RWPE2 (cell line): Measurements from ENCODE around the gene TAC3.
"Not testable (repeated sequence)": the region's sequence is repeated elsewhere in the genome, so short reads cannot be mapped to it uniquely, and the experiment has no call there.

Source experiments
- ATAC-seq: fragments of 200-7000 bp; cut with Tn5 transposase; 3 replicates; pipeline ENCODE4 v1.9.1; 2021; ENCODE audit warnings: low read depth
- DNase-seq: peaks from one replicate; pipeline ENCODE4 v3.0.0-alpha.2; 2020; ENCODE audit warnings: low spot score
- H3K27ac ChIP-seq: fragments of 450-650 bp; 2 replicates; pipeline ENCODE4 v1.5.1; 2017; ENCODE audit warnings: mild to moderate bottlenecking; ENCODE audit not compliant: poor library complexity, severe bottlenecking
- H3K27me3 ChIP-seq: fragments of 250-450 bp; sonication (Bioruptor Pico); 2 replicates; pipeline ENCODE4 v1.5.1; 2021; ENCODE audit warnings: mild to moderate bottlenecking, moderate library complexity; ENCODE audit not compliant: insufficient read depth, poor library complexity, severe bottlenecking
- H3K36me3 ChIP-seq: fragments of 250-450 bp; sonication (Bioruptor Pico); 2 replicates; pipeline ENCODE4 v1.5.1; 2020; ENCODE audit warnings: low read depth, mild to moderate bottlenecking, moderate library complexity
- H3K4me1 ChIP-seq: fragments of 250-450 bp; sonication (Bioruptor Pico); 2 replicates; pipeline ENCODE4 v1.5.1; 2021; ENCODE audit warnings: mild to moderate bottlenecking, moderate library complexity; ENCODE audit not compliant: insufficient read depth, poor library complexity, severe bottlenecking
- H3K4me3 ChIP-seq: fragments of 250-450 bp; sonication (Bioruptor Pico); 2 replicates; pipeline ENCODE4 v1.5.1; 2021; ENCODE audit warnings: mild to moderate bottlenecking, moderate library complexity; ENCODE audit not compliant: severe bottlenecking
- H3K9me3 ChIP-seq: fragments of 250-450 bp; sonication (Bioruptor Pico); 2 replicates; pipeline ENCODE4 v1.5.1; 2021; ENCODE audit warnings: mild to moderate bottlenecking, moderate library complexity; ENCODE audit not compliant: severe bottlenecking
- TF ChIP-seq, protein P1 (sequence below): fragments of 450-650 bp; IDR thresholded peaks from one replicate; pipeline ENCODE4 v1.5.1; 2017; ENCODE audit warnings: mild to moderate bottlenecking, moderate library complexity; ENCODE audit not compliant: poor library complexity, severe bottlenecking

The TAC3 gene

DNA sequence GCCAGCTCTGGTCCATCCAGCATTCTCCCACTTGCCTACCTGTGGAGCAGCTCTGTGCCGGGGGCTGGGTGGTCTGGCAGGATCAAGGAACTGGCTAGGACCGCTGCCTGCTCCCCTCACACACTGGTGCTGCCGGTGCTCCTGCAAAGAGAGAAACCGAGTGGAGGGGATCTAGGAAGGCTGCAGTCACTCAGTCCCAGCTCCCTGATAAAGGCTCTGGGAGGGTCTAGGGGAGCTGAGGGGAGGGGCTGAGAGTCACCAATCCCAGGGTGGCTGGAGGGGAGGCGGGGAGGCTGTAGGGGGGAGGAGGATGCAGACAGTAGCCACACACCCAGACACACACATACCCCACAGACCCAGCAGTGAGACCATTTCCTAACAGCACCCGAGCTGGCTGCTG lies at the start of gene TAC3:
TAC3 (minus strand) TSS at position 182 of the 400 bp plus-strand sequence. CDS start 732 bp downstream, outside the sequence.
- TF ChIP-seq, protein P1, sequence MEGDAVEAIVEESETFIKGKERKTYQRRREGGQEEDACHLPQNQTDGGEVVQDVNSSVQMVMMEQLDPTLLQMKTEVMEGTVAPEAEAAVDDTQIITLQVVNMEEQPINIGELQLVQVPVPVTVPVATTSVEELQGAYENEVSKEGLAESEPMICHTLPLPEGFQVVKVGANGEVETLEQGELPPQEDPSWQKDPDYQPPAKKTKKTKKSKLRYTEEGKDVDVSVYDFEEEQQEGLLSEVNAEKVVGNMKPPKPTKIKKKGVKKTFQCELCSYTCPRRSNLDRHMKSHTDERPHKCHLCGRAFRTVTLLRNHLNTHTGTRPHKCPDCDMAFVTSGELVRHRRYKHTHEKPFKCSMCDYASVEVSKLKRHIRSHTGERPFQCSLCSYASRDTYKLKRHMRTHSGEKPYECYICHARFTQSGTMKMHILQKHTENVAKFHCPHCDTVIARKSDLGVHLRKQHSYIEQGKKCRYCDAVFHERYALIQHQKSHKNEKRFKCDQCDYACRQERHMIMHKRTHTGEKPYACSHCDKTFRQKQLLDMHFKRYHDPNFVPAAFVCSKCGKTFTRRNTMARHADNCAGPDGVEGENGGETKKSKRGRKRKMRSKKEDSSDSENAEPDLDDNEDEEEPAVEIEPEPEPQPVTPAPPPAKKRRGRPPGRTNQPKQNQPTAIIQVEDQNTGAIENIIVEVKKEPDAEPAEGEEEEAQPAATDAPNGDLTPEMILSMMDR: no peak
- Histone ChIP-seq H3K36me3 (no peaks in the 10 kb centered on the region), H3K27ac (no peak within 1 kb of the TSS), H3K27me3 (no peaks in the 10 kb centered on the region), H3K9me3 (no peaks in the 10 kb centered on the region), H3K4me1 (peaks cover 7% of the 10 kb centered on the region), H3K4me3 (no peak within 1 kb of the TSS)
- ATAC-seq (no peak), DNase-seq (no peak)

DNA sequence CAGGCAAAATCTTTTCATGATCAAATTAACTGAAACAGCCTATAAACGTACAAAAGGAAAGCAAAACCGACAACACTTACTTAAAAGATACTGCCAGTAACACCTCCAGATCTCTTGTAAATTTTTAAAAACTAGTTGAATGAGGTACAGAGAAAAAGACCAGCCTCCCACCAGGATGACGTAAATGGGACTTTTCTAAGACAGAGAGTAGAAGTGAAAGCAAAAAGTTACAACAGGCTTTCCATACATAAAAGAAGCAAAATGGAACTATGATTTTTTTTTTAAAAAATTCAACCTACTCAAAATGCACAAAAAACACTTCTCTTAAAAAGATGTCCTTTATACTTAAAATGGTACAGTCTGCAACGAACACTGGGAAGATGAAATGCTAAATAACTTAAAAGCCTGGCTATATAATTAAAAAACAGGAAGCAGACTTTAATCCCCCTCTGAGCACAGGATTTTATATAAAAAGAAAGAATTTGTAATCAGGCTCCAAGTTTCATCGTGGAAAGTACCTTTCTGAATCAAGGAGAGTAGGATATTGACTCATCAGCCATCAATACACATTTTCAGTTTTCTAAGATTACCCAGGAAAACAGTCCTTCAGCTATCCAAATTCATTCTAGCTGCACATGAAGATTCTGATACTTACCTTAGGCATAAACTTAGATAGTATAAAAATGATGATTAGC lies 47.8 kb upstream of the TAC3 start:
- H3K36me3 ChIP-seq: peaks cover 87% of the 10 kb centered on the region
- ATAC-seq: no peak
- no peak for DNase-seq
- no peaks in the 10 kb centered on the region for H3K27me3 ChIP-seq
- H3K27ac ChIP-seq: no peak overlapping the region
- no peak overlapping the region for H3K4me3 ChIP-seq
- TF ChIP-seq, protein P1: no peak
- no peaks in the 10 kb centered on the region for H3K9me3 ChIP-seq
- no peaks in the 10 kb centered on the region for H3K4me1 ChIP-seq

DNA sequence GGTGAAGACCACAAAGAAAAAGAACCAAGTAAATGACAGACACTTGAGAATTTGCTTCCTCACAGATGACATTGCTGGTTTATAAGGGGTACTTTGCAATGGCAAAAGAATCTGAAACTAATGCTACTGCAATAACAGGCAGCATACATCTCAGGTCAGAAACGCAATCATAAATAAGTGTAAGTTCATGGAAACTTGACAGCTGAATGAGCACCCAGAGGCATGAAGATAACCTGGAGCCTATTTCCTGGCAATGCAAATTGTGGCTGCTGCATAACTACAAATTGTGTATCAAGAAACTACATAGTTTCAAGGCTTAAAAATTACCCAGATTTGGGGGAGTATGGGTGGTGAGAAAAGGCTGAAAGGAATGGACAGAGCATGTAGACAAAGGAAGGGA lies 42.1 kb upstream of the TAC3 start:
- H3K9me3 ChIP-seq: no peaks in the 10 kb centered on the region
- no peaks in the 10 kb centered on the region for H3K4me1 ChIP-seq
- ATAC-seq: no peak
- TF ChIP-seq, protein P1: no peak
- DNase-seq: no peak
- no peaks in the 10 kb centered on the region for H3K27me3 ChIP-seq
- no peak overlapping the region for H3K4me3 ChIP-seq
- no peak overlapping the region for H3K27ac ChIP-seq
- H3K36me3 ChIP-seq: peaks cover 75% of the 10 kb centered on the region

DNA sequence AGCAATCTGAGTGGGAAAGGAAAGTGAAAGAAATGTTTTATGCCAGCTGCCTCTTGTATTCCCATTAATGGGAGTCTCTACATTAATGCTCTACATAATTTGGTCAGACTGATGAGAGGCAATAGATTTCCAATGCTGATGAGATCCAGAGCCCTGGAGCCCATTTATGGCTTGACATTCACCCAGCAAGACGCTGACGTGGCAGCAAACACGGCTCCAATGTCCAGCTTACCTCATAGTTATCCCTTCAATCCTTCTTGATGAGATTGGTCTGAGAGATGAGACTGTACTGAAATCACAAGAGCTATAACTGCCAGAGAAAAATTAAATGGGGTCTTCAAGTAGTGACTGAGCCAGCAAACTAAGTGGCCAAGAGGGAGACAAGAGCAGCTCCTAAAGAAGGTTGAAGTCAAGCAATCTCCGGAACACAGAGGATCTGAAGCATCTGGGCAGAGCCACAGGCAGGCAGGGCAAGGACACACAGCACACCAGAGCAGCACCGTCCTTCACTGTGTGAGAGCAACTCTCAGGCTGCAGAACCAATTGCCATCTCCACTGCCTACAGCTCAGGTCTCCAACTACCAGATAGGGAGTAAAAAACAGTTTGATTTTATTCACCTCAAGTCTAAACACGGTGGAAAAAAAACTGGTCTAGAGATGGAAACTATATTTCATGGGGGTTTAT lies 40.9 kb upstream of the TAC3 start:
- Histone ChIP-seq H3K27me3 (no peaks in the 10 kb centered on the region), H3K9me3 (no peaks in the 10 kb centered on the region), H3K4me3 (no peak overlapping the region), H3K36me3 (peaks cover 63% of the 10 kb centered on the region), H3K4me1 (no peaks in the 10 kb centered on the region), H3K27ac (no peak overlapping the region)
- DNase-seq: no peak
- TF ChIP-seq, protein P1: no peak
- ATAC-seq: peak; percentile 12; the same call in 1 of the 3 replicates

DNA sequence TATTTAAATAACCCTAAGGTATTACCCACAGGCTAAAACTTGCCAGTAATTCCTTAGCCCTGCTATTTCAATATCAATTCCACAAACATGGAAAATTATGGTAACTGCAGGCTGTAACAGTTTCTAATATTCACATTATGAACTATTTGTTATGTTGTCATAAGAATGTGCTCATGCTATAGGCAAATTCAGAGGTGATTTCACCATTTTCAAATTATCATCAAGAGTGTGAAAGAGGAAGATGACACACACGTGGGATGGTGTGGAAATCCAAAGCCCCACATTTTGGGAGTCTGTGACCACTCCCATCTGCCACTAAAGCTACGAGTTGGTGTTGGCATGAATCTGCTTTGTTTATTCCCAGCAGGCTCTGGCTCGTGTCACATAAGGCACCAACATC lies 39.5 kb upstream of the TAC3 start:
- Histone ChIP-seq H3K4me3 (no peak overlapping the region), H3K27me3 (no peaks in the 10 kb centered on the region), H3K9me3 (no peaks in the 10 kb centered on the region), H3K4me1 (no peaks in the 10 kb centered on the region), H3K36me3 (peaks cover 50% of the 10 kb centered on the region), H3K27ac (no peak overlapping the region)
- ATAC-seq (no peak), DNase-seq (no peak)
- TF ChIP-seq, protein P1: no peak

DNA sequence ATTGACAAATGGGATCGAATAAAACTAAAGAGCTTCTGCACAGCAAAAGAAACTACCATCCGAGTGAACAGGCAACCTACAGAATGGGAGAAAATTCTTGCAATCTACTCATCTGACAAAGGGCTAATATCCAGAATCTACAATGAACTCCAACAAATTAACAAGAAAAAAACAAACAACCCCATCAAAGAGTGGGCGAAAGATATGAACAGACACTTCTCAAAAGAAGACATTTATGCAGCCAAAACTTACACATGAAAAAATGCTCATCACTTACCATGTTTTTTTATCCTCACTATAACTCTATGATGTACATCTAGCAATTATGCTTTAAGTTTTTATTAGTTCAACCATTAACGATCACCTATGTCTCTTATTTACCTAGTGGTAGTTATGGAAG lies 37.6 kb upstream of the TAC3 start:
- not testable (repeated sequence) for H3K27me3 ChIP-seq, H3K4me1 ChIP-seq, H3K27ac ChIP-seq, ATAC-seq, DNase-seq, H3K4me3 ChIP-seq, H3K9me3 ChIP-seq
- H3K36me3 ChIP-seq: peaks cover 31% of the 10 kb centered on the region

DNA sequence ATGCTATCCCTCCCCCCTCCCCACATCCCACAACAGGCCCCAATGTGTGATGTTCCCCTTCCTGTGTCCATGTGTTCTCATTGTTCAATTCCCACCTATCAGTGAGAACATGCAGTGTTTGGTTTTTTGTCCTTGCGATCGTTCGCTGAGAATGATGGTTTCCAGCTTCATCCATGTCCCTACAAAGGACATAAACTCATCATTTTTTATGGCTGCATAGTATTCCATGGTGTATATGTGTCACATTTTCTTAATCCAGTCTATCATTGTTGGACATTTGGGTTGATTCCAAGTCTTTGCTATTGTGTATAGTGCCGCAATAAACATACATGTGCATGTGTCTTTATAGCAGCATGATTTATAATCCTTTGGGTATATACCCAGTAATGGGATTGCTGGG lies 36.8 kb upstream of the TAC3 start:
- not testable (repeated sequence) for H3K4me1 ChIP-seq, DNase-seq, H3K27ac ChIP-seq, H3K4me3 ChIP-seq, H3K9me3 ChIP-seq, ATAC-seq, H3K27me3 ChIP-seq
- peaks cover 23% of the 10 kb centered on the region for H3K36me3 ChIP-seq
